ENCODE measurements around the gene DSG2. TPM values are rescaled to one million over a fixed set of nuclear protein-coding genes. Genes with fewer than 3 reads are reported as not detected.

DSG2 gene
- total and polyA plus RNA-seq, 8 donors: 6.1 to 130 (median 17.1) TPM

GRCh38 chr18:31566576-31567306 is 68.8 kb downstream of the DSG2 start:
- WGBS, 5 donors: 55 to 65% (median 59%) methylated on average over 4 of the region's 4 CpGs
- H3K4me1 ChIP-seq: peaks cover 0 to 5% (median 0%) of the 10 kb centered on the region in 4 donors
- H3K36me3 ChIP-seq: no peaks in the 10 kb centered on the region
- H3K27me3 ChIP-seq: no peaks in the 10 kb centered on the region
- no peak overlapping the region for H3K27ac ChIP-seq
- no peak overlapping the region for H3K4me3 ChIP-seq
- TF ChIP-seq CTCF (IDR thresholded peaks at IDR 0.05): no peak
- TF ChIP-seq POLR2AphosphoS5 (IDR thresholded peaks at IDR 0.05): no peak
- no peak for TF ChIP-seq POLR2A (IDR thresholded peaks at IDR 0.05)
- no peak for TF ChIP-seq EP300 (IDR thresholded peaks at IDR 0.05)
- DNase-seq: no peak
- H3K9me3 ChIP-seq: no peaks in the 10 kb centered on the region
- intact Hi-C loops (cut with DNase I; ENCODE audit: low total_unique reads): no loop called here

GRCh38 chr18:31572368-31572767 is 74.4 kb downstream of the DSG2 start:
- TF ChIP-seq EP300 (IDR thresholded peaks at IDR 0.05) (no peak), POLR2A (IDR thresholded peaks at IDR 0.05) (no peak), POLR2AphosphoS5 (IDR thresholded peaks at IDR 0.05) (no peak), CTCF (IDR thresholded peaks at IDR 0.05) (no peak)
- H3K36me3 ChIP-seq: no peaks in the 10 kb centered on the region
- intact Hi-C loops (cut with DNase I; ENCODE audit: low total_unique reads): no loop called here

DNA sequence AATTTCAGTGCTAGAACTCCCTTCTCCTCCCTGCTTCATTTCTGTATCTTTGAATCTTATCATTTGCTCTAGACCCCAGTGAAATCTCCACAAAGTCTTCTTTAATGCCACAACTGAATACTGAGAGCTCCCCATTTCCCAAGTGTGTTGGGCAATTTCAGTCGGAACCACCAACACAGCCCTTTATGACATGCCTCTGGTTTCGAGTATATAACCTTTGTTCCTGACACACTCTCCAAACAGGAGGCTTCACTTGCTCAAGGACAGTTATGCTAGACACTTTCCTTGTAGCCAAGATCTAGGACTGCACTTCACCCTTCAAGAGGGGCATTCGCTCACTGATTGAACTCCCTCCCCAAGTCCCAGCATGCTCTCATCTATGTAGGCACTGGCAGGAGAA is 75.1 kb downstream of the DSG2 start:
- Histone ChIP-seq H3K4me1 (no peaks in the 10 kb centered on the region), H3K27me3 (no peaks in the 10 kb centered on the region), H3K36me3 (no peaks in the 10 kb centered on the region), H3K9me3 (no peaks in the 10 kb centered on the region), H3K27ac (no peak overlapping the region), H3K4me3 (no peak overlapping the region)
- no peak for DNase-seq
- WGBS, 5 donors: 87 to 94% (median 90%) methylated on average over 3 of the region's 3 CpGs
- intact Hi-C loops (cut with DNase I; ENCODE audit: low total_unique reads): no loop called here
- TF ChIP-seq POLR2AphosphoS5 (IDR thresholded peaks at IDR 0.05) (no peak), CTCF (IDR thresholded peaks at IDR 0.05) (no peak), EP300 (IDR thresholded peaks at IDR 0.05) (no peak), POLR2A (IDR thresholded peaks at IDR 0.05) (no peak)

More at GRCh38 chr18:31572368-31572767, 74.4 kb downstream of the DSG2 start:
- Histone ChIP-seq H3K4me1 (no peaks in the 10 kb centered on the region), H3K27me3 (no peaks in the 10 kb centered on the region), H3K27ac (no peak overlapping the region), H3K4me3 (no peak overlapping the region), H3K9me3 (no peaks in the 10 kb centered on the region)
- 73 to 82% (median 78%) methylated on average over 7 to 9 of the region's 9 CpGs for WGBS, 5 donors
- DNase-seq: no peak

GRCh38 chr18:31574359-31574758 is 76.4 kb downstream of the DSG2 start:
- Histone ChIP-seq H3K9me3 (no peaks in the 10 kb centered on the region), H3K27me3 (no peaks in the 10 kb centered on the region), H3K4me3 (no peak overlapping the region), H3K27ac (no peak overlapping the region), H3K36me3 (no peaks in the 10 kb centered on the region), H3K4me1 (no peaks in the 10 kb centered on the region)
- WGBS, 5 donors: 53 to 92% (median 70%) methylated on average over 1 of the region's 1 CpG
- intact Hi-C loops (cut with DNase I; ENCODE audit: low total_unique reads): no loop called here
- TF ChIP-seq POLR2AphosphoS5 (IDR thresholded peaks at IDR 0.05) (no peak), POLR2A (IDR thresholded peaks at IDR 0.05) (no peak), EP300 (IDR thresholded peaks at IDR 0.05) (no peak), CTCF (IDR thresholded peaks at IDR 0.05) (no peak)
- DNase-seq: no peak
